Tibial nerve (tissue), 4 donors: Measurements from ENCODE around the gene MMP27.

ENCODE experiments used
- CTCF ChIP-seq, 5 experiments: fragments of 200-600 bp in 3 of 5; fragments of 450-650 bp in 2 of 5; sonication (generic) in 3 of 5; IDR thresholded peaks; one replicate each; pipeline ENCODE4 v1.5.1; 2016 to 2019; ENCODE audit warnings: antibody characterized with exemption in 5 of 5, mild to moderate bottlenecking in 3 of 5, moderate library complexity in 2 of 5
- EP300 ChIP-seq, 2 donors: sonication (generic); formaldehyde crosslinking; IDR thresholded peaks; one replicate each; pipeline ENCODE4 v1.6.1; 2017; ENCODE audit warnings: antibody characterized with exemption in 2 of 2, mild to moderate bottlenecking in 1 of 2

DNA sequence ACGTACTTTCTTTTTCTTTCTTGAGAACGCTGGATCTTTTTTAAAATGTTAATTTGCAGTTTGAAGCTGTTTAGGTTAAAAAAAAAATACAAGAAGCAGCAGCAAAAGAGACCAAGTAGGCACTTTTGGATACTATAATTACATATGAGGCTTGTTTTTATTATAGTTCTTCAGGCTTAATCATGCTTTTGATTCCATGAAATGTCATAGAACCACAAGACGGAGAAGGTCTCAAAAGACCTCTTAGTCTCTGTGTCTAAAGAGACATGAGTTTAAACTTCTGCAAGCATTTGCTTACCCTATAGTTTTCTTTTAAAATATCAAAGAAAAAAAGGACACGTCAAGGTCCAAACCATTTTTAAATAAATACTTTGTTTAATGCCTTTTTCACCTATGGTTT, 61.6 kb downstream of the MMP27 start:
- TF ChIP-seq CTCF (IDR thresholded peaks at IDR 0.05) (no peak), EP300 (IDR thresholded peaks at IDR 0.05) (no peak)
